ENCODE results near the gene ZNF280C.
"Not testable (repeated sequence)": the region's sequence is repeated elsewhere in the genome, so short reads cannot be mapped to it uniquely, and the experiment has no call there.

The ZNF280C gene

GRCh38 chrX:130263016-130263415 is 5.7 kb downstream of the ZNF280C start:
- no peak for DNase-seq (ENCODE audit: insufficient read length, low spot score)
- no peak for FAIRE-seq
- TF ChIP-seq POLR2A (IDR thresholded peaks at IDR 0.05; ENCODE audit: low read depth, low read length) (no peak), PAX5 (IDR thresholded peaks at IDR 0.05; ENCODE audit: insufficient read depth, low read length, severe bottlenecking) (no peak), TAF1 (IDR thresholded peaks at IDR 0.05; ENCODE audit: low read depth, low read length) (no peak), SPI1 (IDR thresholded peaks at IDR 0.05; ENCODE audit: low read depth, low read length) (no peak), POU2F2 (IDR thresholded peaks at IDR 0.05; ENCODE audit: low read depth, low read length) (no peak), POLR2AphosphoS5 (IDR thresholded peaks at IDR 0.05; ENCODE audit: low read depth, low read length) (no peak)

GRCh38 chrX:130262231-130262630 is 6.5 kb downstream of the ZNF280C start:
- FAIRE-seq = no peak
- TF ChIP-seq POLR2AphosphoS5 (IDR thresholded peaks at IDR 0.05; ENCODE audit: low read depth, low read length) (no peak), POLR2A (IDR thresholded peaks at IDR 0.05; ENCODE audit: low read depth, low read length) (no peak), SPI1 (IDR thresholded peaks at IDR 0.05; ENCODE audit: low read depth, low read length) (no peak), PAX5 (IDR thresholded peaks at IDR 0.05; ENCODE audit: insufficient read depth, low read length, severe bottlenecking) (no peak), TAF1 (IDR thresholded peaks at IDR 0.05; ENCODE audit: low read depth, low read length) (no peak), POU2F2 (IDR thresholded peaks at IDR 0.05; ENCODE audit: low read depth, low read length) (no peak)
- DNase-seq (ENCODE audit: insufficient read length, low spot score) = no peak

DNA sequence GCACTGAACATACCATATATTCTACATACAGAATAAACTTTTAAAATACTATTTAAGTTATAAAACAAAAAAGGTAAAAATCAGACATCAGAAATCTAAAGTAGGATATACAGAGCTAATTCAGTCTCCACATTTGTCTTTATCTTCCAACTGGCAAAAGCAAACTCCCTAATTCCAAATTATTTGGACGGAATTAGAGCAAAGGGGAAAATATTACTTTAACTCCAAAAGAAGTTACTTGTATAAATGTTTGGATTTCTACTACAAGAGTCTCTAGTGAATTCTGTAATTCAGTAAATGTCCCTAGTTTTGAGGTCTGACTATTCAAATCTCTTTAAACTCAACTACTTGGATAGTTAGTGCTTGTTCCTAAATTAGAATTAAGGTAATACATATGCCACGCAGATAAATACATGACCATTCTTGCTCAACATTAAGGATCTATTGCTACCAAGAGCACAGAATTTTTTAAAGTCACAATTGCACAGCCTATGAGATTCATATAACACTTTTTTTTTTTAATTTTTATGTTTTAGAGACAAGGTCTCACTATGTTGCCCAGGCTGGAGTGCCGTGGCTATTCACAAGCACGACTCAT is 7.3 kb downstream of the ZNF280C start:
- DNase-seq (ENCODE audit: insufficient read length, low spot score) (no peak), FAIRE-seq (no peak)
- TF ChIP-seq TAF1 (IDR thresholded peaks at IDR 0.05; ENCODE audit: low read depth, low read length) (no peak), POU2F2 (IDR thresholded peaks at IDR 0.05; ENCODE audit: low read depth, low read length) (no peak), POLR2AphosphoS5 (IDR thresholded peaks at IDR 0.05; ENCODE audit: low read depth, low read length) (no peak), PAX5 (IDR thresholded peaks at IDR 0.05; ENCODE audit: insufficient read depth, low read length, severe bottlenecking) (no peak), POLR2A (IDR thresholded peaks at IDR 0.05; ENCODE audit: low read depth, low read length) (no peak), SPI1 (IDR thresholded peaks at IDR 0.05; ENCODE audit: low read depth, low read length) (no peak)

DNA sequence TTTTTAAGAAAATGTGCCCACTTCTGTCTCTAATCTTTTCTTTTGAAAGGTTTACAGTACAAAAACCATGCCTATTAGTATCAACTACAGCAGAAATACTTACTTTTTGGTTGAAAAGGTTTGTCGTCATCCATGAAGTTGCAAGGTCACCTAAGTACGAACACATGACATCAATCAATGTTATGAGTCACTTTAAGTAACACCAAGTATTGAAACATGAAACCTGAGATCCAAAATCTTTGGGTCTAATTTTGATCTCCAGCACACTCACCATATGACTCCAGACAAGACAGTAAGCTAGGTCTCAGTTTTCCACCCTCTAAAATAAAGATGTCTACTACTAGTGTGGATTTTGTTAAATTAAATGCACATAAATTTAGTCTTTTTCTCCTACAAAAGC is 8.4 kb downstream of the ZNF280C start:
- TF ChIP-seq POLR2AphosphoS5 (IDR thresholded peaks at IDR 0.05; ENCODE audit: low read depth, low read length) = no peak
- no peak for TF ChIP-seq TAF1 (IDR thresholded peaks at IDR 0.05; ENCODE audit: low read depth, low read length)

DNA sequence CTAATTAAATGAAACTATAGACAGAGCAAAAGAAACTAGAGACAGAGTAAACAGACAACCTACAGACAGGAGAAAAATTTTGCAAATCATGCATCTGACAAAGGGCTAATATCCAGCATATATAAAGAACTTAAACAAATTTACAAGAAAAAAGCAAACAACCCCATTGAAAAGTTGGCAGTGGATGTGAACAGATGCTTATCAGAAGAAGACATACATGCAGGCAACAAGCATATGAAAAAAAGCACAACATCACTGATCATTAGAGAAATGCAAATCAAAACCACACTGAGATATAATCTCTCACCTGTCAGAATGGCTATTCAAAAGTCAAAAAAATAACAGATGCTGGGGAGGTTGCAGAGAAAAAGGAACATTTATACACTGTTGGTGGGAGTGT is 14.8 kb downstream of the ZNF280C start:
- DNase-seq (ENCODE audit: insufficient read length, low spot score) (no peak), FAIRE-seq (peak; percentile 85)
- TF ChIP-seq POU2F2 (IDR thresholded peaks at IDR 0.05; ENCODE audit: low read depth, low read length) (no peak), POLR2A (IDR thresholded peaks at IDR 0.05; ENCODE audit: low read depth, low read length) (no peak), PAX5 (IDR thresholded peaks at IDR 0.05; ENCODE audit: insufficient read depth, low read length, severe bottlenecking) (no peak), POLR2AphosphoS5 (IDR thresholded peaks at IDR 0.05; ENCODE audit: low read depth, low read length) (no peak), TAF1 (IDR thresholded peaks at IDR 0.05; ENCODE audit: low read depth, low read length) (no peak)

More for the DNA sequence above, 8.4 kb downstream of the ZNF280C start:
- FAIRE-seq = no peak
- DNase-seq (ENCODE audit: insufficient read length, low spot score) = no peak

DNA sequence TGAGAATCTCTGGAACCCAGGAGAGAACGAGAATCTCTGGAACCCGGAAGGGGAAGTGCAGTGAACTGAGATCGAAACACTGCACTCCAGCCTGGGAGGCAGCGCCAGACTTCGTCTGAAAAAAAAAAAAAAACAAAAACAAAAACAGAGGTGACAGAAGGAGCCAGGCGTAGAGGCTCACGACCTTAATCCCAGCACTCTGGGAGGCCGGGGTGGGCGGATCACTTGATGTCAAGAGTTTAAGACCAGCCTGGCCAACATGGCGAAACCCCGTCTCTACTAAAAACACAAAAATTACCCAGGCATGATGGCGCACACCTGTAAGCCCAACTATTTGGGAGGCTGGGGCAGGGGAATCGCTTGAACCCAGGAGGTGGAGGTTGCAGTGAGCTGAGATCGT is 17.0 kb downstream of the ZNF280C start:
- FAIRE-seq = no peak
- DNase-seq (ENCODE audit: insufficient read length, low spot score) = no peak
- TF ChIP-seq POLR2A (IDR thresholded peaks at IDR 0.05; ENCODE audit: low read depth, low read length) = no peak
- no peak for TF ChIP-seq TAF1 (IDR thresholded peaks at IDR 0.05; ENCODE audit: low read depth, low read length)
- no peak for TF ChIP-seq SPI1 (IDR thresholded peaks at IDR 0.05; ENCODE audit: low read depth, low read length)
- no peak for TF ChIP-seq PAX5 (IDR thresholded peaks at IDR 0.05; ENCODE audit: insufficient read depth, low read length, severe bottlenecking)
- TF ChIP-seq POLR2AphosphoS5 (IDR thresholded peaks at IDR 0.05; ENCODE audit: low read depth, low read length) = no peak
- TF ChIP-seq POU2F2 (IDR thresholded peaks at IDR 0.05; ENCODE audit: low read depth, low read length) = no peak

DNA sequence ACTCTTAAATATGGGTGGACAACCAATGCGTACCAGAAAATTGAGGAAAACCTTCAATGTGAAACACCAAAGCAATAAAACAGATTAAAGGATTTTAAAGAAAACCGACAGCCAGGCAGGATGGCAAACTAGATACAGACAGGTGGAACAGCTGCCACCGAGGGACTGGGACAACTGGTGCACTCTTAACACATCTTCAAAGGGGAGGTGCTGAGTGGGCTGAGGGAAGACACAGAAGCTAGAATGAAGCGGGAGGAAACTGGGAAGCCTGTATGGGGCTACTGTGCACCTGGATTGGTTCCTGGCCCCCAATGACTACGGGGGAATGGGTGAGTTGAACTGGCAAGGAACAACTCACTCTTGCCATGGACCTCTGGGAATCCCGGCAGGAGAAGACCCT is 20.7 kb downstream of the ZNF280C start:
- no peak for FAIRE-seq
- no peak for TF ChIP-seq SPI1 (IDR thresholded peaks at IDR 0.05; ENCODE audit: low read depth, low read length)
- TF ChIP-seq POLR2A (IDR thresholded peaks at IDR 0.05; ENCODE audit: low read depth, low read length) = no peak
- no peak for DNase-seq (ENCODE audit: insufficient read length, low spot score)

DNA sequence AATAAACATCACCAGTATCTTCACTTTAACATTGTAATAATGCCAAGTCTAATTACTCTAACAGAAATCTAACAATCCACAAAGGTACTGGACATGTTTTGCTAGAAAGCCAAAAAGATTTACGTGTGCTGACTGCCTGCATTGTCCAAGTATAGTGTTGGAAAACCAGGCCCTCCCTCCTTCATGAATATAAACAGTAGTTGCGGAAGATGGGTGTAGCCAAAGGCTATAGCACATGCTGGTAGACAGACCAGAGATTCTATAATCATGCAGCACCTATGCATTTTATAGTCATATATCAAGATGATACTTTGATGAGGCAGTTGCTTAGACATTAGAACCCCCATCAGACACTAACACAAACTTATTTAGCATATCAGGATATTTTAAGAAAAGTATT is 22.6 kb downstream of the ZNF280C start:
- DNase-seq (ENCODE audit: insufficient read length, low spot score) = no peak
- FAIRE-seq = no peak
- TF ChIP-seq POLR2A (IDR thresholded peaks at IDR 0.05; ENCODE audit: low read depth, low read length) (no peak), POU2F2 (IDR thresholded peaks at IDR 0.05; ENCODE audit: low read depth, low read length) (no peak), POLR2AphosphoS5 (IDR thresholded peaks at IDR 0.05; ENCODE audit: low read depth, low read length) (no peak), PAX5 (IDR thresholded peaks at IDR 0.05; ENCODE audit: insufficient read depth, low read length, severe bottlenecking) (no peak)

- FAIRE-seq (no peak), DNase-seq (ENCODE audit: insufficient read length, low spot score) (no peak)
- TF ChIP-seq SPI1 (IDR thresholded peaks at IDR 0.05; ENCODE audit: low read depth, low read length) = no peak
- TF ChIP-seq TAF1 (IDR thresholded peaks at IDR 0.05; ENCODE audit: low read depth, low read length) = no peak
- no peak for TF ChIP-seq PAX5 (IDR thresholded peaks at IDR 0.05; ENCODE audit: insufficient read depth, low read length, severe bottlenecking)
- TF ChIP-seq POU2F2 (IDR thresholded peaks at IDR 0.05; ENCODE audit: low read depth, low read length) = no peak
- no peak for TF ChIP-seq POLR2A (IDR thresholded peaks at IDR 0.05; ENCODE audit: low read depth, low read length)
- no peak for TF ChIP-seq POLR2AphosphoS5 (IDR thresholded peaks at IDR 0.05; ENCODE audit: low read depth, low read length)
Measured at GRCh38 chrX:130245441-130245840, 23.3 kb downstream of the ZNF280C start.

GRCh38 chrX:130231184-130231583 is 37.5 kb downstream of the ZNF280C start:
- not testable (repeated sequence) for FAIRE-seq; DNase-seq (ENCODE audit: insufficient read length, low spot score)

DNA sequence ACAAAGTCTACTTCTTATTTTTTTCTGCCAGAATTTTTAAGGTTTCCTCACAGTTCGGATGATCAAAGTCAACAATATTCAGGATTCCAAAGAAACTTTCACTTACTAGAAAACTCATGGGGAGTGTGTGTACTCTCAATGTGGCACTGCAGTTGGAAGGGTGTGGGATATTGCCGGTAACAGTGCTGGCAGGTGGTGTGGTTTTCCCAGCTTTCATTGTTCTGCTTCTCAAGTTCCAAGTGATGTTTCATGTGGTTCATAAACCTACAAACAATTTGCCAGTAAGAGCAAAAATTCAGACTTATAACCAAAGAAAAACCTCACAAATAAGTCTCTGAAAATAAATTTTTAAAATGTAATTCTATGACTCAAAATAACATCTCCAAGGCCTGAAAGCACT is 39.8 kb downstream of the ZNF280C start:
- FAIRE-seq (no peak), DNase-seq (ENCODE audit: insufficient read length, low spot score) (no peak)
- TF ChIP-seq POU2F2 (IDR thresholded peaks at IDR 0.05; ENCODE audit: low read depth, low read length) (no peak), POLR2AphosphoS5 (IDR thresholded peaks at IDR 0.05; ENCODE audit: low read depth, low read length) (no peak), TAF1 (IDR thresholded peaks at IDR 0.05; ENCODE audit: low read depth, low read length) (no peak), POLR2A (IDR thresholded peaks at IDR 0.05; ENCODE audit: low read depth, low read length) (no peak), PAX5 (IDR thresholded peaks at IDR 0.05; ENCODE audit: insufficient read depth, low read length, severe bottlenecking) (no peak), SPI1 (IDR thresholded peaks at IDR 0.05; ENCODE audit: low read depth, low read length) (no peak)

Measured in GM12891 (cell line).